ENCODE results near the gene FGD4. TPM values are rescaled to one million over a fixed set of nuclear protein-coding genes. Genes with fewer than 3 reads are reported as not detected.

The FGD4 gene
- total RNA-seq, 4 donors from 2014 or later: 21.4 to 33.0 (median 26.9) TPM

GRCh38 chr12:32402946-32403345, 3.6 kb downstream of the FGD4 start:
- Histone ChIP-seq H3K27me3 (no peaks in the 10 kb centered on the region), H3K36me3 (no peaks in the 10 kb centered on the region), H3K9me3 (no peaks in the 10 kb centered on the region), H3K27ac (replicated peaks in 1 of 4) (no peak overlapping the region), H3K4me3 (no peak overlapping the region), H3K4me1 (peaks cover 5 to 25% (median 21%) of the 10 kb centered on the region in 4 donors)
- intact Hi-C loops (cut with DNase I): no loop called here
- TF ChIP-seq, protein P1, sequence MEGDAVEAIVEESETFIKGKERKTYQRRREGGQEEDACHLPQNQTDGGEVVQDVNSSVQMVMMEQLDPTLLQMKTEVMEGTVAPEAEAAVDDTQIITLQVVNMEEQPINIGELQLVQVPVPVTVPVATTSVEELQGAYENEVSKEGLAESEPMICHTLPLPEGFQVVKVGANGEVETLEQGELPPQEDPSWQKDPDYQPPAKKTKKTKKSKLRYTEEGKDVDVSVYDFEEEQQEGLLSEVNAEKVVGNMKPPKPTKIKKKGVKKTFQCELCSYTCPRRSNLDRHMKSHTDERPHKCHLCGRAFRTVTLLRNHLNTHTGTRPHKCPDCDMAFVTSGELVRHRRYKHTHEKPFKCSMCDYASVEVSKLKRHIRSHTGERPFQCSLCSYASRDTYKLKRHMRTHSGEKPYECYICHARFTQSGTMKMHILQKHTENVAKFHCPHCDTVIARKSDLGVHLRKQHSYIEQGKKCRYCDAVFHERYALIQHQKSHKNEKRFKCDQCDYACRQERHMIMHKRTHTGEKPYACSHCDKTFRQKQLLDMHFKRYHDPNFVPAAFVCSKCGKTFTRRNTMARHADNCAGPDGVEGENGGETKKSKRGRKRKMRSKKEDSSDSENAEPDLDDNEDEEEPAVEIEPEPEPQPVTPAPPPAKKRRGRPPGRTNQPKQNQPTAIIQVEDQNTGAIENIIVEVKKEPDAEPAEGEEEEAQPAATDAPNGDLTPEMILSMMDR (IDR thresholded peaks at IDR 0.05): no peak
- TF ChIP-seq POLR2AphosphoS5 (IDR thresholded peaks at IDR 0.05) (no peak), EP300 (IDR thresholded peaks at IDR 0.05) (no peak), POLR2A (IDR thresholded peaks at IDR 0.05; ENCODE audit: low read depth) (no peak)
- 32% methylated on average over 1 of the region's 1 CpG for WGBS
- DNase-seq (ENCODE audit: extremely low spot score): no peak

- WGBS: 95% methylated on average over 3 of the region's 3 CpGs
- Histone ChIP-seq H3K27me3 (no peaks in the 10 kb centered on the region), H3K27ac (replicated peaks in 1 of 4) (no peak overlapping the region), H3K4me3 (no peak overlapping the region), H3K4me1 (no peaks in the 10 kb centered on the region), H3K36me3 (peaks cover 0 to 5% (median 0%) of the 10 kb centered on the region in 4 donors), H3K9me3 (no peaks in the 10 kb centered on the region)
- intact Hi-C loops (cut with DNase I): no loop called here
- TF ChIP-seq EP300 (IDR thresholded peaks at IDR 0.05) (no peak), POLR2AphosphoS5 (IDR thresholded peaks at IDR 0.05) (no peak), POLR2A (IDR thresholded peaks at IDR 0.05; ENCODE audit: low read depth) (no peak)
- TF ChIP-seq, protein P1 (IDR thresholded peaks at IDR 0.05): no peak
- no peak for DNase-seq (ENCODE audit: extremely low spot score)
These were observed 8.4 kb downstream of the FGD4 start for GRCh38 chr12:32407795-32408194.

DNA sequence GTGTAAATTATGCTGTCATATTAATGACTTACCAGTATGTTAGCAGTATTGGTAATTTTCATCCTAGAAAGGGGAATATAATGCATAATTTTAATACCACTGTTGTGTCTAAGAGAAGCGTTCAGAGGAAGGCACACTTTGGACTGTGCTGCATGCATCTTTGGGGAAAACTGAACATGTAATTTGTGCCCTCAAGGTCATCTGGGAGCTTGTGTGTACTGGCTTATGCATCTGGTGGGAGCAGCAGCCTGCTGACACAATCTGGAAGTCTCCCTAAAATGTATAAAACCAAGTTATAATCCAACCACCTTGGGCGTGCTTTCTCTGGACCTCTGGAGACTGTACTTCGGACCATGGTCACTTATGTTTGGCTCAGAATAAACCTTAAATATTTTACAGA, 14.1 kb downstream of the FGD4 start:
- intact Hi-C loops (cut with DNase I): no loop called here
- 77% methylated on average over 3 of the region's 3 CpGs for WGBS

DNA sequence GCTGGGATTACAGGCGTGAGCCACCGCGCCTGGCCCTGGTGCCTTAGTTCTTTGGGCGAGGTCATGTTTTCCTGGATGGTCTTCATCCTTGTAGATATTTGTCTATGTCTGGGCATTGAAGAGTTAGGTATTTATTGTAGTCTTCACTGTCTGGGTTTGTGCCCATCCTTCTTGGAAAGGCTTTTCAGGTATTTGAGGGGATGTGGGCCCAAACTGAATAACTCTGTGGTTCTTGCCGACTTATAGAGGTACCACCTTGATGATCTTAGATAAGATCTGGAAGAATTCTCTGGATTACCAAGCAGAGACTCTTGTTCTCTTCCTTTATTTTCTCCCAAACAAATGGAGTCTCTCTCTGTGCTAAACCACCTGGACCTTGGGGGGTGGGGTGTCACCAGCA, 18.9 kb downstream of the FGD4 start:
- H3K27ac ChIP-seq (replicated peaks in 1 of 4): no peak overlapping the region
- intact Hi-C loops (cut with DNase I): no loop called here
- no peak overlapping the region for H3K4me3 ChIP-seq
- no peak for DNase-seq (ENCODE audit: extremely low spot score)
- 97% methylated on average over 2 of the region's 5 CpGs for WGBS
- H3K27me3 ChIP-seq: no peaks in the 10 kb centered on the region
- H3K4me1 ChIP-seq: peaks cover 4 to 10% (median 7%) of the 10 kb centered on the region in 4 donors
- H3K9me3 ChIP-seq: no peaks in the 10 kb centered on the region
- H3K36me3 ChIP-seq: no peaks in the 10 kb centered on the region
- TF ChIP-seq POLR2AphosphoS5 (IDR thresholded peaks at IDR 0.05) (no peak), POLR2A (IDR thresholded peaks at IDR 0.05; ENCODE audit: low read depth) (no peak), EP300 (IDR thresholded peaks at IDR 0.05) (no peak)
- TF ChIP-seq, protein P1 (IDR thresholded peaks at IDR 0.05): no peak

More for the DNA sequence above, 14.1 kb downstream of the FGD4 start:
- Histone ChIP-seq H3K9me3 (no peaks in the 10 kb centered on the region), H3K4me1 (no peaks in the 10 kb centered on the region), H3K36me3 (peaks cover 0 to 3% (median 0%) of the 10 kb centered on the region in 4 donors), H3K27ac (replicated peaks in 1 of 4) (no peak overlapping the region), H3K4me3 (no peak overlapping the region), H3K27me3 (no peaks in the 10 kb centered on the region)
- TF ChIP-seq POLR2A (IDR thresholded peaks at IDR 0.05; ENCODE audit: low read depth) (no peak), POLR2AphosphoS5 (IDR thresholded peaks at IDR 0.05) (no peak), EP300 (IDR thresholded peaks at IDR 0.05) (no peak)
- TF ChIP-seq, protein P1 (IDR thresholded peaks at IDR 0.05): no peak
- no peak for DNase-seq (ENCODE audit: extremely low spot score)

- intact Hi-C loops (cut with DNase I): no loop called here
- TF ChIP-seq, protein P1 (IDR thresholded peaks at IDR 0.05): no peak
- Histone ChIP-seq H3K36me3 (no peaks in the 10 kb centered on the region), H3K27me3 (no peaks in the 10 kb centered on the region), H3K27ac (replicated peaks in 1 of 4) (no peak overlapping the region), H3K9me3 (no peaks in the 10 kb centered on the region), H3K4me3 (no peak overlapping the region), H3K4me1 (peaks cover 4 to 10% (median 8%) of the 10 kb centered on the region in 4 donors)
- WGBS: 97% methylated on average over 4 of the region's 5 CpGs
- DNase-seq (ENCODE audit: extremely low spot score): no peak
These were observed 19.7 kb downstream of the FGD4 start for GRCh38 chr12:32418903-32419519.
